Fibroblast of skin of right quadriceps (primary cell): ENCODE measurements around the gene ZDHHC16.
"Not testable (repeated sequence)": the region's sequence is repeated elsewhere in the genome, so short reads cannot be mapped to it uniquely, and the experiment has no call there.

Experiments used
- DNase-seq: peaks from one replicate; pipeline ENCODE4 v3.0.0-alpha.2; 2013

Gene ZDHHC16

GRCh38 chr10:97445722-97446639 lies at the start of gene ZDHHC16, which contains the start of gene EXOSC1:
ZDHHC16 (plus strand) TSS chr10:97446175; CDS start chr10:97451676, 5,501 bp downstream.
EXOSC1 (minus strand) TSS chr10:97446006; CDS start chr10:97445985, 21 bp downstream.
- DNase-seq, result peak; percentile 95

GRCh38 chr10:97399843-97400545 lies 46.0 kb upstream of the ZDHHC16 start:
- peak; percentile 47 for DNase-seq

- DNase-seq, result peak; percentile 99
Observed at GRCh38 chr10:97400665-97401454, 45.1 kb upstream of the ZDHHC16 start, which contains the start of gene RRP12. RRP12 (minus strand) TSS chr10:97401340; CDS start chr10:97401231, 109 bp downstream.

GRCh38 chr10:97401455-97401919 lies 44.5 kb upstream of the ZDHHC16 start:
- DNase-seq, result no peak

- DNase-seq, result no peak
Observed at GRCh38 chr10:97404044-97404443, 41.9 kb upstream of the ZDHHC16 start.

- no peak for DNase-seq
Observed at GRCh38 chr10:97406064-97406463, 39.9 kb upstream of the ZDHHC16 start.

GRCh38 chr10:97406483-97406882 lies 39.5 kb upstream of the ZDHHC16 start:
- DNase-seq, result not testable (repeated sequence)

GRCh38 chr10:97407211-97407951 lies 38.6 kb upstream of the ZDHHC16 start:
- peak; percentile 72 for DNase-seq

- DNase-seq, result no peak
Observed at GRCh38 chr10:97407952-97408248, 38.1 kb upstream of the ZDHHC16 start.

GRCh38 chr10:97408496-97408992 lies 37.4 kb upstream of the ZDHHC16 start:
- DNase-seq, result no peak

- no peak for DNase-seq
Observed at GRCh38 chr10:97411406-97411805, 34.6 kb upstream of the ZDHHC16 start.

GRCh38 chr10:97412891-97413304 lies 33.1 kb upstream of the ZDHHC16 start:
- no peak for DNase-seq

- no peak for DNase-seq
Observed at GRCh38 chr10:97416565-97416964, 29.4 kb upstream of the ZDHHC16 start.

GRCh38 chr10:97423757-97424098 lies 22.2 kb upstream of the ZDHHC16 start:
- DNase-seq, result not testable (repeated sequence)

- peak; percentile 96 for DNase-seq
Observed at GRCh38 chr10:97425964-97426775, 19.8 kb upstream of the ZDHHC16 start, which contains the start of gene PGAM1. PGAM1 (plus strand) TSS chr10:97426191; CDS start chr10:97426308, 117 bp downstream.

GRCh38 chr10:97426776-97427570 lies 19.0 kb upstream of the ZDHHC16 start:
- DNase-seq, result no peak

- DNase-seq, result no peak
Observed at GRCh38 chr10:97427571-97428179, 18.3 kb upstream of the ZDHHC16 start.

- DNase-seq, result peak; percentile 40
Observed at GRCh38 chr10:97428572-97428981, 17.4 kb upstream of the ZDHHC16 start.

GRCh38 chr10:97434055-97434454 lies 11.9 kb upstream of the ZDHHC16 start:
- DNase-seq, result no peak

- no peak for DNase-seq
Observed at GRCh38 chr10:97434557-97434956, 11.4 kb upstream of the ZDHHC16 start.
